GM23338 (cell line): ENCODE measurements around the gene COG6. TPM values are rescaled to one million over a fixed set of nuclear protein-coding genes. Genes with fewer than 3 reads are reported as not detected.

Experiments used
- ATAC-seq: fragments of 200-7000 bp; cut with Tn5 transposase; 3 replicates; pipeline ENCODE4 v1.9.1; 2020
- DNase-seq: peaks from one replicate; pipeline ENCODE4 v3.0.0-alpha.2; 2015; ENCODE audit warnings: low spot score
- H2AFZ ChIP-seq: fragments of 200-600 bp; sonication (generic); 2 replicates; pipeline ENCODE4 v1.8.0; 2016; ENCODE audit warnings: antibody characterized with exemption, mild to moderate bottlenecking, moderate library complexity
- H3F3A ChIP-seq: fragments of 200-600 bp; sonication (generic); replicated peaks from 2 replicates; pipeline ENCODE4 v1.8.0; 2017; ENCODE audit warnings: antibody characterized with exemption, mixed run types, low read depth
- H3K27ac ChIP-seq: fragments of 200-600 bp; sonication (generic); 2 replicates; pipeline ENCODE4 v1.6.1; 2016; ENCODE audit warnings: low read depth
- H3K27me3 ChIP-seq: fragments of 200-600 bp; sonication (generic); 2 replicates; pipeline ENCODE4 v1.8.0; 2016; ENCODE audit warnings: mild to moderate bottlenecking, mixed run types, moderate library complexity; ENCODE audit not compliant: insufficient read depth
- H3K36me3 ChIP-seq: fragments of 200-600 bp; sonication (generic); 2 replicates; pipeline ENCODE4 v1.8.0; 2016; ENCODE audit warnings: mild to moderate bottlenecking; ENCODE audit not compliant: insufficient read depth
- H3K4me1 ChIP-seq: fragments of 200-600 bp; sonication (generic); 2 replicates; pipeline ENCODE4 v1.8.0; 2016; ENCODE audit warnings: mild to moderate bottlenecking, moderate library complexity; ENCODE audit not compliant: insufficient read depth
- H3K4me2 ChIP-seq: fragments of 200-600 bp; sonication (generic); 2 replicates; pipeline ENCODE4 v1.7.1; 2017; ENCODE audit warnings: mixed run types
- H3K4me3 ChIP-seq: fragments of 200-600 bp; sonication (generic); 2 replicates; pipeline ENCODE4 v1.6.1; 2016; ENCODE audit warnings: mixed run types
- H3K79me2 ChIP-seq: fragments of 200-600 bp; sonication (generic); replicated peaks from 2 replicates; pipeline ENCODE4 v1.8.0; 2017; ENCODE audit warnings: mild to moderate bottlenecking; ENCODE audit not compliant: insufficient read depth
- H3K9me2 ChIP-seq: fragments of 200-600 bp; sonication (generic); 2 replicates; pipeline ENCODE4 v1.8.0; 2017; ENCODE audit not compliant: insufficient read depth
- H4K20me1 ChIP-seq: fragments of 200-600 bp; sonication (generic); replicated peaks from 2 replicates; pipeline ENCODE4 v1.8.0; 2017; ENCODE audit warnings: mild to moderate bottlenecking; ENCODE audit not compliant: insufficient read depth
- H3K27ac Mint-ChIP-seq: 2 replicates; pipeline ENCODE4 v1.8.0; 2020; ENCODE audit warnings: inconsistent platforms, mild to moderate bottlenecking, moderate library complexity, mixed read lengths
- H3K27me3 Mint-ChIP-seq: 3 replicates; pipeline ENCODE4 v1.8.0; 2022; ENCODE audit warnings: low read depth, mild to moderate bottlenecking, moderate library complexity, mixed read lengths, inconsistent platforms; ENCODE audit not compliant: insufficient read depth, poor library complexity
- H3K36me3 Mint-ChIP-seq: 3 replicates; pipeline ENCODE4 v1.8.0; 2021; ENCODE audit warnings: low read depth, mild to moderate bottlenecking, inconsistent platforms, moderate library complexity, mixed read lengths
- H3K4me1 Mint-ChIP-seq: 3 replicates; pipeline ENCODE4 v1.8.0; 2020; ENCODE audit warnings: mild to moderate bottlenecking, inconsistent platforms, mixed read lengths
- H3K4me3 Mint-ChIP-seq: 3 replicates; pipeline ENCODE4 v1.8.0; 2021; ENCODE audit warnings: moderate library complexity, mild to moderate bottlenecking, inconsistent platforms, mixed read lengths
- H3K9me3 Mint-ChIP-seq: 3 replicates; pipeline ENCODE4 v1.8.0; 2020; ENCODE audit warnings: moderate library complexity, mild to moderate bottlenecking, inconsistent platforms, mixed read lengths
- CREB1 ChIP-seq: fragments of 250-450 bp; sonication (Bioruptor Pico); IDR thresholded peaks from 2 replicates; pipeline ENCODE4 v1.5.0; 2020; ENCODE audit warnings: low read depth, mild to moderate bottlenecking, moderate library complexity
- CTCF ChIP-seq, 2 experiments: fragments of 200-600 bp in 1 of 2; sonication (generic) in 1 of 2; conservative IDR thresholded peaks; 2 replicates each; pipeline versions ENCODE4 v1.5.1 to v1.6.1; 2016 to 2017; ENCODE audit warnings: antibody characterized with exemption in 2 of 2, low read depth in 2 of 2, mild to moderate bottlenecking in 2 of 2, moderate library complexity in 1 of 2
- ETS1 ChIP-seq: IDR thresholded peaks from 2 replicates; pipeline ENCODE4 v1.6.1; 2016; ENCODE audit warnings: antibody characterized with exemption
- JUNB ChIP-seq: IDR thresholded peaks from one replicate; pipeline ENCODE4 v1.6.1; 2016; ENCODE audit warnings: antibody characterized with exemption; ENCODE audit not compliant: unreplicated experiment
- POLR2AphosphoS5 ChIP-seq: IDR thresholded peaks from 2 replicates; pipeline ENCODE4 v1.6.1; 2016; ENCODE audit warnings: antibody characterized with exemption, low read depth
- REST ChIP-seq: IDR thresholded peaks from one replicate; pipeline ENCODE4 v1.6.1; 2018; ENCODE audit warnings: antibody characterized with exemption; ENCODE audit not compliant: unreplicated experiment
- STAT1 ChIP-seq: IDR thresholded peaks from one replicate; pipeline ENCODE4 v1.6.1; 2016; ENCODE audit warnings: antibody characterized with exemption; ENCODE audit not compliant: unreplicated experiment
- ZNF331 ChIP-seq: fragments of 250-450 bp; sonication (Bioruptor Pico); IDR thresholded peaks from 2 replicates; pipeline ENCODE4 v1.5.0; 2020; ENCODE audit warnings: low read depth, mild to moderate bottlenecking, moderate library complexity
- ZNF462 ChIP-seq: fragments of 250-450 bp; sonication (Bioruptor Pico); IDR thresholded peaks from 2 replicates; pipeline ENCODE4 v1.5.0; 2020; ENCODE audit warnings: mild to moderate bottlenecking, moderate library complexity
- polyA plus RNA-seq: library from polyadenylated mRNA; unstranded; fragments of >200 nt; fragmentation: Nextera tagmentation; extraction: Ambion mirVana; gene quantifications from 2 replicates; pipeline ENCODE4 v1.2.1, GENCODE V29; 2016
- total RNA-seq: library from RNA; depleted of rRNA; stranded (reverse); fragments of >200 nt; shearing (Covaris generic); gene quantifications from 2 replicates; pipeline ENCODE4 v1.2.3, GENCODE V29; 2014

Gene COG6
- total and polyA plus RNA-seq, 2 experiments from 2014 or later, result 10.0 to 23.6 TPM

- H3K4me1 ChIP-seq, result peaks cover 7% of the 10 kb centered on the region
- no peak overlapping the region for H2AFZ ChIP-seq
- no peaks in the 10 kb centered on the region for H3K9me2 ChIP-seq
- no peaks in the 10 kb centered on the region for H3K36me3 Mint-ChIP-seq
- H3K27ac Mint-ChIP-seq, result no peak overlapping the region
- H3K36me3 ChIP-seq, result no peaks in the 10 kb centered on the region
- TF ChIP-seq JUNB (no peak), REST (no peak), CREB1 (no peak), CTCF (conservative IDR thresholded peaks at IDR 0.05; ENCODE audit: low read depth in 2 of 2) (no peak), ZNF331 (no peak), STAT1 (no peak), ETS1 (no peak), ZNF462 (CRISPR knock-in tag) (no peak), POLR2AphosphoS5 (no peak)
- H3K9me3 Mint-ChIP-seq, result no peaks in the 10 kb centered on the region; the same call in 2 of the 3 replicates
- no peaks in the 10 kb centered on the region for H3K27me3 ChIP-seq
- H3K4me3 ChIP-seq, result no peak overlapping the region
- H3K79me2 ChIP-seq, result no peaks in the 10 kb centered on the region
- no peaks in the 10 kb centered on the region for H4K20me1 ChIP-seq
- DNase-seq (no peak), ATAC-seq (no peak)
- no peaks in the 10 kb centered on the region for H3F3A ChIP-seq
- H3K4me3 Mint-ChIP-seq, result no peak overlapping the region
- peaks cover 21% of the 10 kb centered on the region for H3K4me1 Mint-ChIP-seq
- H3K27me3 Mint-ChIP-seq, result peaks cover 6% of the 10 kb centered on the region
- no peak overlapping the region for H3K27ac ChIP-seq
- no peak overlapping the region for H3K4me2 ChIP-seq
These were observed 115.0 kb downstream of the COG6 start for GRCh38 chr13:39770221-39771090.
